ENCODE results near the gene RAF1.

The RAF1 gene

GRCh38 chr3:12590096-12590495 lies 73.8 kb downstream of the RAF1 start:
- DNase-seq = no peak

GRCh38 chr3:12588039-12589009 lies 75.6 kb downstream of the RAF1 start:
- no peak for DNase-seq

DNA sequence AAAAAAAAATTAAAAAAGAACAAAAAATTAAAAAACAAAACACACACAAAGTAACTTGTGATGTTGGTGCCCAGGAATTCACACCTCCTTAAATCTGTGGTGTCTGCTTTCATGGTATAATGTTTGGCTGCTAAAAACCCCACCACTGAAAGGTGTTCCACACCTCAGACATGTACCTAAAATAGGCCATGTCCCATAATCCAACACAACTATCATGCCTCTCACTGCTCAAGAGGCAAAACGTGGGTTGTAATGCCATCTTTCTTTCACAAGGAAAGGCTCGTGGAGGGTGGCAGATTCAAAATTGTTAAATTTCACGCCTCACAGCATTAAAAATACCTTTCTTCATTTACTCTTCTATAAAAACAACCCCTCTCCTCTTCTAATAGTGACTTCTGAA lies 77.5 kb downstream of the RAF1 start:
- DNase-seq = no peak

DNA sequence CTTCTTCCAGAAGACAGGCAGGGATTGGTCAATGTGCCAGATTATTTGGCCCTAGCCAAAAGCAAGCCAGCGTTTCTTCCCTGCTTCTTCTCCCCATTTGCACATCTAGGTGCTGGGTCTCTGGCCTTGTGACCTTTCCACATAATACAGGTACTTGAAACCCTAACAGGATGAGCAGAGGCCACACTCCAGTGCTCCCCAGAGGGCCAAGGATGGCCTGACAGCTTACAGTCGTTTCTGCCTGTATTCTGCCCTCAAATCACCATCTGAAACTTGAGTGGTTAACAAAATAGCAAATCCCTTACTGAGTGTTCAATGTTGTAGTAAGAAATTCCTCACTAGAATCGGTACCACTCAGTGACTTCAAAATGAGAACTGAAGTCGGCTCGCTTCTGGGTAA lies 77.9 kb downstream of the RAF1 start:
- no peak for DNase-seq

DNA sequence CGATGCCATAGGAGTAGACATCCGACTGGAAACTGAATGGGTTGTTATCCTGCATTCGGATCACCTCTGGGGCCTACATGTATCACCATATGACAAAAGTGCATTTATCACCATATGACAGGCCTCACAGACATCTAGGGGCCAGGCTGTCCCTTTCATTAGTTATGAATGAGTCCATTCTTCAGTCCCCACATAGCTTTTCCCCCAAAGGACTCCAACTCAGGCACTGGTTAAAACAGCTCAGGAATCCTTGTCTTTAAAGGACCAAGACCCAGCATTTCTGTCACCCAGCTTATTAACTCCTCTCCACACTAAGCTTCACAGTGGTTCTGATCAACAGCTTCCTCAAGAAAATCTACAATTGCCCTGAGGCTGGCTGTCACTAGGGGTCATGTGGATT lies 78.7 kb downstream of the RAF1 start:
- no peak for DNase-seq

DNA sequence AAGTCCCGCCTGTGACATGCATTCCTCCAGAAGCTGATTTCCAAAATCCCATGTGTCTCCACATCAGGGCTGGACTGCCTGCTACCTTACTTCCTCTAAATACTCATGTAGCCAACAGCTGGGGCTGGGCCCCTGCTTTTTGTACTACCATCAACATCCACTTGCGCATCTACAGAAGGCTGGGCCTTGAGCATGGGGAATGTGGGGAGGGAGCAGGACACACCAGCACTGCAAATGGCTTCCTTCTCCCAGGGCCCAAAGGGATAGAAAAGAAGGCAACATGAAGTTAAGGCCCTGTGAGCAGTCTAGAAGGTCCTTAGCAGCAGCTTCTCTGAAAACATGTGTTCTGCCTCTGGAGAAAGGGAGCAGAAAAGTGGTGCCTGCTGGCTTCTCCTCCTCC lies 79.8 kb downstream of the RAF1 start:
- no peak for DNase-seq

GRCh38 chr3:12583280-12583679 lies 80.6 kb downstream of the RAF1 start:
- DNase-seq = no peak

DNA sequence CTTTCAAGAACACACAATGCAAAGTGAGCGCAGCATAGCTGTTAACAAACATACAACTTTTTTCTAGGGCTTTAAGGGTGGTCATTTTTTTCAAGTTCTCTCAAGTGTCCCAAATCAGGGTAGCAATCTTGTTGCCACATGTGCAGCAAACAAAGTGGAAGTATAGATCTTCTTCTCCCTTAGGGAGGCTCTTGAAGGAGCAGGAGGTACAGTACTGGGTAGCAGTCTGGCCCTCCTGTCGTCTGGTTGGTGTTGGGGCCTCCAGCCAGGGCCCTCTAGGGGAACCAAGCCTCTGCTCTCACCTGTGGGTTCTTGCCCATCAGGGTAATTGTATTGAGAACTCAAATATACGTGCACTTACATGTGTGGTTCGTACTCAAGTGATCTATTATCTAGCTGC lies 81.2 kb downstream of the RAF1 start:
- no peak for DNase-seq

DNA sequence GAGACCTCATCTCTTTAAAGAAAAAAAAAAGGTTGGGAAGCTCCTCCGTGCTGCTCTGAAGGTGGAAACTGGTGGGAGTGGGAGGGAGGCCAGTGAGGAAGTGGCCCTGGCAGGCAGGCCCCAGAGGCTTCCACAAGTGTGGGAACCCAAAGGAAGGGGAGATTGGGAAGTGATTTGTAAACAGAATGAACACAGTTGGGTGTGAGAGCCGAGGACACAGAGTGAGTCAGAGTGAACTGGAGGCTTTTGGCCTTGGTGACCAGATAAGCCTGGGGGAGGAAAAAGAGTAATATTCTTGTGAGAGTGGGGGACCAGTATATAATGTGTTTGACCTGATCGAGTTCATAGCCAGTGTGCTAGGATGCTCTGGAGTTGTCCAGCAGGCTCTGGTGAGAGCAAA lies 84.0 kb downstream of the RAF1 start:
- no peak for DNase-seq

GRCh38 chr3:12579456-12579855 lies 84.5 kb downstream of the RAF1 start:
- DNase-seq = no peak

- DNase-seq = no peak
These were observed 85.2 kb downstream of the RAF1 start for GRCh38 chr3:12578742-12579141.

- no peak for DNase-seq
These were observed 86.5 kb downstream of the RAF1 start for GRCh38 chr3:12577379-12577778.

DNA sequence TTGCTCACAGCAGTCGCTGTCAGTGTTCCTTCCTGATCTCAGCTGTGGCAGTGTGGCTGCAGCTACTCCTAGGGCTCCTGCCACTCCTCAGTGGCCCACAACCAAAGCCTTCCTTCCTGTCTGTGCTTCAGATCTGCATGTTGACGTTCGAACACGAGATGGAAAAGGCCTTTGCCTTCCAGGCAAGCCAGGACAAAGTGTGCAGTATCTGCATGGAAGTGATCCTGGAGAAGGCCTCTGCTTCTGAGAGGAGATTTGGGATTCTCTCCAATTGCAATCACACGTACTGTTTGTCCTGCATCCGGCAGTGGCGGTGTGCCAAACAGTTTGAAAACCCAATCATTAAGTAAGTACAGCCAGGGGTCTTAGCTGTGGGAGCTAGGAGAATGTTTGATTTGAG lies 89.3 kb downstream of the RAF1 start:
- DNase-seq = peak in 1 of 2 experiments; percentile 13

- no peak for DNase-seq
These were observed 89.8 kb downstream of the RAF1 start for GRCh38 chr3:12574131-12574530.

DNA sequence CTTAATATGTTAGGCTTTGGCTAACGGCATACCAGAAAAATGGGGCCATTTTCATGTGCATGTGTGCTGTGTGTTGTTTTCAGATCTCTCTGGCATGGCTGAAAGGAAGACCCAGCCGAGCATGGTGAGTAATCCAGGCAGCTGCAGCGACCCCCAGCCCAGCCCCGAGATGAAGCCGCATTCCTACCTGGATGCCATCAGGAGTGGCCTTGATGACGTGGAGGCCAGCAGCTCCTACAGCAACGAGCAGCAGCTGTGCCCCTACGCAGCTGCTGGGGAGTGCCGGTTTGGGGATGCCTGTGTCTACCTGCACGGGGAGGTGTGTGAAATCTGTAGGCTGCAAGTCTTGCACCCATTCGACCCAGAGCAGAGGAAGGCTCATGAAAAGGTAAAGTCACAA lies 91.9 kb downstream of the RAF1 start:
- DNase-seq = no peak

GRCh38 chr3:12569836-12570235 lies 94.1 kb downstream of the RAF1 start:
- DNase-seq = no peak

DNA sequence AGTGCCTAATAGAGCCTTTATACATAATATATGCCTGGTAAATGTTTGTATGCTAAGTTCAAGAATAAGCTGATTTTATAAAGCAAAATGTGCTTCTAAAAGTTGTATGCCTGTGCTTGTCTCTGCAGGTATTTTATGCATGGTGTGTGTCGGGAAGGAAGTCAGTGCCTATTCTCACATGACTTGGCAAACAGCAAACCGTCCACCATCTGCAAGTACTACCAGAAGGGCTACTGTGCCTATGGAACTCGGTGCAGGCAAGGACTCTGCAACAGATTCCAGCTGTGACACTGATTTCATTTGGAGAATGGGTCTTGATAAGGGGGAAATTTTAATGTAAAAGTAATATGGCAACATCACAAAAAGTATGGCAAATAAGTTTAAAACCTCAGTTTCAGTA lies 95.2 kb downstream of the RAF1 start:
- no peak for DNase-seq

- DNase-seq = no peak
These were observed 96.9 kb downstream of the RAF1 start for GRCh38 chr3:12566976-12567375.

GRCh38 chr3:12562451-12562850 lies 101.5 kb downstream of the RAF1 start:
- no peak for DNase-seq

GRCh38 chr3:12561397-12561796 lies 102.5 kb downstream of the RAF1 start:
- no peak for DNase-seq

- DNase-seq = no peak
These were observed 103.3 kb downstream of the RAF1 start for GRCh38 chr3:12560505-12561190.

GRCh38 chr3:12559520-12559919 lies 104.4 kb downstream of the RAF1 start:
- no peak for DNase-seq

DNA sequence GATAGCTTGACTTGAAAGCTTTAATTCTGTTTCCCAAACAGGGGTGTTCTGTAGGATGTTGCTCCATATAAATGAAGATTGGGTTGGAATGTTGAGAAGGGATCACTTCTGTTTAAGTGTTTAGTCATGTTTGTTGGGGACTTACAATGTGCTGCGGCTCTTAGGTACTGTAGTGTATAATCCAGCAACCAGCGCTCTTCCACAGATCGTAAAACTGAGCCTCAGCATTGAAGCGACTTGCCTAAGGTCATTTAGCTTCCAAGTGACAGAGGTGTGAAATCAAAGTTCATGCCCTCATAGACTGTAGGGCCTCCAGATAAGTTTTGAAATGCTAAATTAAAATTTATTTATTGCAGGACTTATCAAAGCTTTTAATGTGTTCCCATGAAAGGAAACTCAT lies 105.2 kb downstream of the RAF1 start:
- no peak for DNase-seq

DNA sequence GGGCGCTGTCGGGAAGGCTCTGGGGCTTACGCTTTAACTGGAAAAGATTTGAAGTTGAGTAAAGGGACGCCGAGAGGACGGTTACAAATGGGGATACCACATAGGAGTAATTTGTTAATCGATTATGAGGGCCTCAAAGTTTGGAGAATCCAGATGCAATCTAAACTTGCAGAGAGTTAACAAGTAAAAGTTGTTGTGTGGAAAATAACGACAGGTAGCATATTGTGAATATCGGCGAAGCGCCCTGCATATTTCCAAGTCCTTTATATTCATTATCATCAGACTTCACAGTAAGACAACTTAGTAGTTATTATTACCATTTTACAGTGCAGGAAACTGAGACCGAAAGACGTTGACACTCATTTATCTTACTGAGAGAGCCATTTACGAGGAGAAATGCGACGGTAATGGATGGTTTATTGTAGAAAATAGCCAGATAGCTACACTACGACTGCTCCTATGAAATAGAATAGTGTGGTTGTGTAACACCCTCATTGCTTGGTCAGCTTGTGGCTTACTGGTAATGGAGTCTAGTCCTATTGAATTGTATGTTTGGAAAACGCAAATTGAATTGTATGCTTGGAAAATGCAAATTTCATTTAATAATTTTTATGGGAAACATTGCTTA lies 106.3 kb downstream of the RAF1 start:
- no peak for DNase-seq

Data from NCI-H2081 (cell line).